Upper lobe of left lung (tissue), 4 donors: ENCODE measurements around the gene AZI2.

Experiments used
- CTCF ChIP-seq, 6 experiments: fragments of 450-650 bp in 4 of 6; fragments of 200-600 bp in 2 of 6; sonication (generic) in 2 of 6; IDR thresholded peaks; one replicate each; pipeline ENCODE4 v1.5.1; 2016 to 2019; ENCODE audit warnings: antibody characterized with exemption in 6 of 6
- POLR2A ChIP-seq, 4 donors: fragments of 450-650 bp; IDR thresholded peaks; one replicate each; pipeline ENCODE4 v1.5.1; 2016 to 2017; ENCODE audit warnings: antibody characterized with exemption in 4 of 4, mild to moderate bottlenecking in 2 of 4
- POLR2AphosphoS5 ChIP-seq, 2 donors: sonication (generic); formaldehyde crosslinking; IDR thresholded peaks; one replicate each; pipeline ENCODE4 v1.5.1; 2017; ENCODE audit warnings: antibody characterized with exemption in 2 of 2

- TF ChIP-seq CTCF (IDR thresholded peaks at IDR 0.05): no peak
- TF ChIP-seq POLR2A (IDR thresholded peaks at IDR 0.05): no peak
- no peak for TF ChIP-seq POLR2AphosphoS5 (IDR thresholded peaks at IDR 0.05)
Measured at GRCh38 chr3:28315711-28316110, 32.9 kb downstream of the AZI2 start.
